ENCODE measurements around the gene PROSER2.

The PROSER2 gene

GRCh38 chr10:11795101-11795920 is 27.8 kb upstream of the PROSER2 start:
- TF ChIP-seq GATA3 (IDR thresholded peaks at IDR 0.05; ENCODE audit: low read depth, low read length) (no peak), GATA2 (IDR thresholded peaks at IDR 0.05; ENCODE audit: low read depth, low read length) (no peak)

GRCh38 chr10:11796474-11796873 is 26.7 kb upstream of the PROSER2 start:
- TF ChIP-seq GATA3 (IDR thresholded peaks at IDR 0.05; ENCODE audit: low read depth, low read length) (no peak), GATA2 (IDR thresholded peaks at IDR 0.05; ENCODE audit: low read depth, low read length) (no peak)

DNA sequence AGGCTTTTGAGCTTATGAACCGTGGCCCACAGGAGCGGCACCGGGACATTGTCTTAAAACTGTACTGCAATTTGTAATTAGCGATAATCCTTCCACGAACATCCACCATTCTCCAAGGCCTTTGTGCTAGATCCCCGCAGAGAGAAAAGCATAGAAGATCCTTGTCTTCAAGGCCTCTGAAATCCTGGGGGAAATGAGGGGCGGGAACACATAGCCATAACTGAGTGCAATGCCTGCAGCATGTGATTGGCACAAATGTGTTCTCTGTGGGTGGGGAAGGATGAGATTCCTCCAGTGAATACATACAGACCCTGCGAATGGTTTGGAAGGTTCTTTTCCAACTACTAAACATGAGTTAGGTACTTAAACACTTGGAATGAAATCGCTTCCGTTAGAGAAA is 25.9 kb upstream of the PROSER2 start:
- TF ChIP-seq GATA2 (IDR thresholded peaks at IDR 0.05; ENCODE audit: low read depth, low read length) (no peak), GATA3 (IDR thresholded peaks at IDR 0.05; ENCODE audit: low read depth, low read length) (no peak)

GRCh38 chr10:11797847-11798633 is 25.1 kb upstream of the PROSER2 start:
- no peak for TF ChIP-seq GATA3 (IDR thresholded peaks at IDR 0.05; ENCODE audit: low read depth, low read length)
- TF ChIP-seq GATA2 (IDR thresholded peaks at IDR 0.05; ENCODE audit: low read depth, low read length) = no peak

GRCh38 chr10:11798845-11799735 is 24.1 kb upstream of the PROSER2 start:
- TF ChIP-seq GATA3 (IDR thresholded peaks at IDR 0.05; ENCODE audit: low read depth, low read length) (no peak), GATA2 (IDR thresholded peaks at IDR 0.05; ENCODE audit: low read depth, low read length) (no peak)

GRCh38 chr10:11799736-11800080 is 23.4 kb upstream of the PROSER2 start:
- TF ChIP-seq GATA3 (IDR thresholded peaks at IDR 0.05; ENCODE audit: low read depth, low read length) (no peak), GATA2 (IDR thresholded peaks at IDR 0.05; ENCODE audit: low read depth, low read length) (no peak)

DNA sequence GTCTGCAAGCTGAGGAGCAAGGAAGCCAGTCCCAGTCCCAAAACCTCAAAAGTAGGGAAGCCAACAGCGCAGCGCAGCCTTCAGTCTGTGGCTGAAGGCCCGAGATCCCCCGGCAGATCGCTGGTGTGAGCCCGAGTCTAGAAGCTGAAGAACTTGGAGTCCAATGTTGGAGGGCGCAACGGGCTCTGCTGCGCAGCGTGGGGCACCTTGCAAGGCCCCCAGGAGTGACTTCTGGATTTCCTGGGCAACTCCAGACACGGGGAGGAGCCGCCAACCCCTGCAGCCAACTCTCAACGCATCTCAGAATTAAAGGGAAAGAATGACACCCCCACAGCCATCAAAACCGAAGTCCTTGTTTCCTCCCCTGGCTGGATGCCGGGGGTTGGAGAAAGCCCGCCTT is 18.8 kb upstream of the PROSER2 start:
- no peak for TF ChIP-seq GATA3 (IDR thresholded peaks at IDR 0.05; ENCODE audit: low read depth, low read length)
- TF ChIP-seq GATA2 (IDR thresholded peaks at IDR 0.05; ENCODE audit: low read depth, low read length) = no peak

GRCh38 chr10:11805792-11806191 is 17.4 kb upstream of the PROSER2 start:
- no peak for TF ChIP-seq GATA3 (IDR thresholded peaks at IDR 0.05; ENCODE audit: low read depth, low read length)
- TF ChIP-seq GATA2 (IDR thresholded peaks at IDR 0.05; ENCODE audit: low read depth, low read length) = no peak

- TF ChIP-seq GATA2 (IDR thresholded peaks at IDR 0.05; ENCODE audit: low read depth, low read length) (no peak), GATA3 (IDR thresholded peaks at IDR 0.05; ENCODE audit: low read depth, low read length) (no peak)
Measured at GRCh38 chr10:11806706-11807105, 16.4 kb upstream of the PROSER2 start.

- TF ChIP-seq GATA2 (IDR thresholded peaks at IDR 0.05; ENCODE audit: low read depth, low read length) (no peak), GATA3 (IDR thresholded peaks at IDR 0.05; ENCODE audit: low read depth, low read length) (no peak)
Measured at GRCh38 chr10:11808808-11809207, 14.3 kb upstream of the PROSER2 start.

DNA sequence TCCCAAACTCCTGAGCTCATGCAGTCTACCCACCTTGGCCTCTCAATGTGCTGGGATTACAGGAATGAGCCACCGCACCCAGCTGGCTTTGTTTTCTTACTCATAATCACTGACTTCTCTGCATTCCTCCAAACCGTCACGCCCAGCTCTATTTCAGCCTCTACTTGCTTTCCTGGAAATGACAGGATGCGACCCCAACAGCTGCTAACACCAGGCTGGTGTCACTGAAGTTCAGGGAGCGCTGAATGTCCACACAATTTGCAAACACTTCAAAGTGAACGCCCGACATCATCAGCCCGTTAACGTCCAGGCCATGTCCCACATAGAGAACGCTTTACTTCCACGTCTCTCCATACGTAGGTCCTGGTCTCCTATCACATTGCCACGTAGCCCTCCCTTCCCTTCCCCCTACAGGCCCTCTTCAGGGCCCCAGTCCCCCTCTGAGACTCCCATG is 12.8 kb upstream of the PROSER2 start:
- TF ChIP-seq GATA2 (IDR thresholded peaks at IDR 0.05; ENCODE audit: low read depth, low read length) = no peak
- TF ChIP-seq GATA3 (IDR thresholded peaks at IDR 0.05; ENCODE audit: low read depth, low read length) = no peak

DNA sequence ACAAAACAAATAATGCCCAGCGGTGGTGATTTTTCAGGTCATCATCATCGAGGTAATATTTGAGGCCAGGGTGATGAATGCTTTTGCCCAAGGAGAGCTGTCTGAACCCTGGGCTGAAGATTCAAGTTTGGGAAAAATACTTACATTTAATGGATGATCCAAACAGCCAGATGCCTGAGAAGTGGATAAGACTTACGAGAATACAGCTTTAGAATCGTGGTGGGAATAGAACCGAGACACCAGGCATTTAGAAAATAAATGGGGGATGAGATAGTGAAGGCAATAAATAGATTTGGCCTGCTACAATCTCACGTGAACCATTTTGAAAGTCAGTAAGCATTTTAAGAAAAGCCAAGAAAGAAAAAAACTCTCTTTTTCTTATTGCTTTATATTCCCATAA is 12.2 kb upstream of the PROSER2 start:
- no peak for TF ChIP-seq GATA3 (IDR thresholded peaks at IDR 0.05; ENCODE audit: low read depth, low read length)
- no peak for TF ChIP-seq GATA2 (IDR thresholded peaks at IDR 0.05; ENCODE audit: low read depth, low read length)

DNA sequence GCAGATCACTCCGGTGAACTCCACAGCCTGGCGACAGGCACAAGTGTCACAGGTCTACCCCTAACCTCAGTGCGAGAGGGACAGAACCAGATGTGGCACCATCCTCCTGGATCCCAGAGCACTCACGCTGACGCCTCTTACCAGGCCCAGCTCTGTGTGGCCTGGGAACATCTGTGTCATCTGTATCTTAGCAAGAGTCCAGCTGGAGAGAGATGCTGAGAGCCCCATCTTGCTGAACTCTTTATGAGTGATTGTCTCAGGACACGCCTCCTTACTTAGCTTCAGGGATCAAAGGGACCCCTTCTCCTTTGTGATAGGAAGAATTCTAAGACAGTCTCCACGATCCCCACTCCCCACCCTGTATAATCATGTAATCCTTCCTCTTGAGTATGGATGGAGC is 10.0 kb upstream of the PROSER2 start:
- TF ChIP-seq GATA3 (IDR thresholded peaks at IDR 0.05; ENCODE audit: low read depth, low read length) (no peak), GATA2 (IDR thresholded peaks at IDR 0.05; ENCODE audit: low read depth, low read length) (no peak)
